Measurements from ENCODE around the gene GALNT6. TPM values are rescaled to one million over a fixed set of nuclear protein-coding genes. Genes with fewer than 3 reads are reported as not detected.

Gene GALNT6
- total RNA-seq, 1 donor from 2014 or later, result 6.2 TPM

- DNase-seq (ENCODE audit: low spot score), result no peak
These were observed 9.8 kb downstream of the GALNT6 start for GRCh38 chr12:51381226-51382079.

- DNase-seq (ENCODE audit: low spot score), result no peak
These were observed 11.6 kb downstream of the GALNT6 start for GRCh38 chr12:51379571-51379970.

GRCh38 chr12:51378749-51379148 lies 12.5 kb downstream of the GALNT6 start:
- DNase-seq (ENCODE audit: low spot score), result no peak

GRCh38 chr12:51377099-51377984 lies 13.9 kb downstream of the GALNT6 start:
- DNase-seq (ENCODE audit: low spot score), result no peak

GRCh38 chr12:51374856-51375255 lies 16.4 kb downstream of the GALNT6 start:
- DNase-seq (ENCODE audit: low spot score), result no peak

GRCh38 chr12:51374361-51374760 lies 16.8 kb downstream of the GALNT6 start:
- no peak for DNase-seq (ENCODE audit: low spot score)

GRCh38 chr12:51373187-51373586 lies 18.0 kb downstream of the GALNT6 start:
- DNase-seq (ENCODE audit: low spot score), result no peak

- DNase-seq (ENCODE audit: low spot score), result no peak
These were observed 19.2 kb downstream of the GALNT6 start for GRCh38 chr12:51372021-51372420.

GRCh38 chr12:51371295-51371953 lies 19.8 kb downstream of the GALNT6 start:
- peak; percentile 76 for DNase-seq (ENCODE audit: low spot score)

GRCh38 chr12:51370667-51371066 lies 20.5 kb downstream of the GALNT6 start:
- no peak for DNase-seq (ENCODE audit: low spot score)

GRCh38 chr12:51369581-51369980 lies 21.6 kb downstream of the GALNT6 start:
- no peak for DNase-seq (ENCODE audit: low spot score)

- DNase-seq (ENCODE audit: low spot score), result peak; percentile 63
These were observed 22.3 kb downstream of the GALNT6 start for GRCh38 chr12:51368640-51369517.

GRCh38 chr12:51365276-51365675 lies 25.9 kb downstream of the GALNT6 start:
- no peak for DNase-seq (ENCODE audit: low spot score)

GRCh38 chr12:51364001-51364400 lies 27.2 kb downstream of the GALNT6 start:
- peak; percentile 34 for DNase-seq (ENCODE audit: low spot score)

- DNase-seq (ENCODE audit: low spot score), result no peak
These were observed 28.4 kb downstream of the GALNT6 start for GRCh38 chr12:51362747-51363342.

GRCh38 chr12:51362307-51362706 lies 28.9 kb downstream of the GALNT6 start:
- DNase-seq (ENCODE audit: low spot score), result no peak

GRCh38 chr12:51361161-51362016 lies 29.8 kb downstream of the GALNT6 start:
- DNase-seq (ENCODE audit: low spot score), result no peak

GRCh38 chr12:51360315-51360714 lies 30.9 kb downstream of the GALNT6 start:
- no peak for DNase-seq (ENCODE audit: low spot score)

- no peak for DNase-seq (ENCODE audit: low spot score)
These were observed 31.4 kb downstream of the GALNT6 start for GRCh38 chr12:51359851-51360250.

- no peak for DNase-seq (ENCODE audit: low spot score)
These were observed 32.7 kb downstream of the GALNT6 start for GRCh38 chr12:51358496-51358895.

Measured in mucosa of gallbladder (tissue), 1 donor.